K562 (cell line): Measurements from ENCODE around the gene MAGI2. TPM values are rescaled to one million over a fixed set of nuclear protein-coding genes. Genes with fewer than 3 reads are reported as not detected.

Source experiments
- ATAC-seq: fragments of 200-7000 bp; cut with Tn5 transposase; 3 replicates; pipeline ENCODE4 v1.9.1; 2020; ENCODE audit warnings: moderate library complexity
- BruUV-seq: library from RNA; stranded (reverse); fragments of 400-500 nt; replicated peaks from 2 replicates; lab custom pipeline; 2021; lab: Mats Ljungman, UMichigan
- CTCF ChIA-PET: fragments of 300-600 bp; formaldehyde crosslinking; extraction: SDS; loops from one replicate; lab custom pipeline; 2021; ENCODE audit warnings: low intra/inter-chr PET ratio; lab: Yijun Ruan, JAX
- POLR2A ChIA-PET: fragments of 300-600, 350-650 bp; sonication (Branson Sonifier 250); formaldehyde crosslinking; extraction: SDS; loops from one replicate; lab custom pipeline; 2021; ENCODE audit warnings: antibody characterized with exemption, inconsistent platforms; lab: Yijun Ruan, JAX
- DNase-seq, 4 experiments: peaks; one replicate each; pipeline versions ENCODE4 v3.0.0 to v3.0.0-alpha.2; 2011 to 2018; ENCODE audit warnings: low spot score in 3 of 4, mixed read lengths in 3 of 4; ENCODE audit errors: extremely low read depth in 1 of 4
- FAIRE-seq: peaks from 2 replicates; lab custom pipeline; 2011; peaks lifted over from hg19 to GRCh38; lab: Jason Lieb, UNC
- H2AFZ ChIP-seq: 2 replicates; pipeline ENCODE4 v1.6.0; 2011; ENCODE audit warnings: low read depth, low read length, control low read depth, inconsistent platforms
- H3K27ac ChIP-seq: fragments of 200-600 bp; 3 replicates; pipeline ENCODE4 v1.8.0; 2011; ENCODE audit warnings: low read depth, mild to moderate bottlenecking, control low read depth, inconsistent platforms, low read length, moderate library complexity, mixed read lengths; ENCODE audit errors: extremely low read depth
- H3K27me3 ChIP-seq, 2 experiments: fragments of 300-600 bp in 1 of 2; 2 replicates in 1 of 2; 3 replicates in 1 of 2; pipeline versions ENCODE4 v1.6.0 to v1.8.0; 2011; ENCODE audit warnings: inconsistent platforms in 2 of 2, low read length in 2 of 2, mild to moderate bottlenecking in 1 of 2, mixed read lengths in 1 of 2, moderate library complexity in 1 of 2; ENCODE audit not compliant: control insufficient read depth in 2 of 2, insufficient read depth in 2 of 2
- H3K36me3 ChIP-seq: fragments of 300-600 bp; 3 replicates; pipeline ENCODE4 v1.8.0; 2011; ENCODE audit warnings: mild to moderate bottlenecking, low read length, inconsistent platforms; ENCODE audit not compliant: control insufficient read depth, insufficient read depth
- H3K4me1 ChIP-seq, 2 experiments: fragments of 200-600 bp in 1 of 2; replicated peaks in 1 of 2; 2 replicates in 1 of 2; 3 replicates in 1 of 2; pipeline versions ENCODE4 v1.5.1 to v1.8.0; 2011; ENCODE audit warnings: inconsistent platforms in 2 of 2, low read length in 2 of 2, mild to moderate bottlenecking in 1 of 2, mixed read lengths in 1 of 2, moderate library complexity in 1 of 2; ENCODE audit not compliant: control insufficient read depth in 2 of 2, insufficient read depth in 2 of 2
- H3K4me2 ChIP-seq: 2 replicates; pipeline ENCODE4 v1.6.1; 2011; ENCODE audit warnings: low read length, control low read depth, inconsistent platforms, mixed read lengths; ENCODE audit not compliant: insufficient read depth
- H3K4me3 ChIP-seq: fragments of 200-600 bp; sonication (generic), shearing (Covaris generic); 2 replicates; pipeline ENCODE4 v1.5.1; 2016; ENCODE audit warnings: control low read depth, inconsistent platforms
- H3K79me2 ChIP-seq: fragments of 200-600 bp; 3 replicates; pipeline ENCODE4 v1.8.0; 2011; ENCODE audit warnings: low read length, inconsistent platforms; ENCODE audit not compliant: control insufficient read depth, insufficient read depth
- H3K9ac ChIP-seq, 2 experiments: 2 replicates each; pipeline versions ENCODE4 v1.6.0 to v1.6.1; 2011; ENCODE audit warnings: low read depth in 2 of 2, low read length in 2 of 2, control low read depth in 1 of 2, inconsistent platforms in 1 of 2, mild to moderate bottlenecking in 1 of 2, mixed read lengths in 1 of 2; ENCODE audit not compliant: insufficient read depth in 1 of 2
- H3K9me1 ChIP-seq: one replicate; pipeline ENCODE4 v1.6.0; 2011; ENCODE audit warnings: inconsistent platforms, mild to moderate bottlenecking, low read length, moderate library complexity; ENCODE audit not compliant: control insufficient read depth, insufficient read depth
- H3K9me3 ChIP-seq: replicated peaks from 2 replicates; pipeline ENCODE4 v1.5.1; 2011; ENCODE audit warnings: low read depth, low read length, inconsistent platforms; ENCODE audit not compliant: control insufficient read depth, insufficient read depth
- H4K20me1 ChIP-seq: replicated peaks from 2 replicates; pipeline ENCODE4 v1.6.1; 2011; ENCODE audit warnings: low read length, inconsistent platforms, mixed read lengths; ENCODE audit not compliant: control insufficient read depth, insufficient read depth
- CHD1 ChIP-seq: fragments of 200-600 bp; sonication (generic); IDR thresholded peaks from one replicate; pipeline ENCODE4 v1.6.1; 2012; ENCODE audit warnings: mild to moderate bottlenecking, moderate library complexity, low read length, inconsistent platforms
- E2F3 ChIP-seq: fragments of 250-450 bp; sonication (Bioruptor Pico); IDR thresholded peaks from 2 replicates; pipeline ENCODE4 v1.4.0; 2020; ENCODE audit warnings: mild to moderate bottlenecking
- JUND ChIP-seq, 2 experiments: IDR thresholded peaks; 2 replicates in 1 of 2; 3 replicates in 1 of 2; pipeline ENCODE4 v1.6.1; 2011; ENCODE audit warnings: borderline replicate concordance in 2 of 2, low read depth in 2 of 2, low read length in 2 of 2, improper control_type of control experiment in 1 of 2, missing biosample characterization in 1 of 2, missing genetic modification characterization in 1 of 2, missing genetic modification reagents in 1 of 2
- KHSRP ChIP-seq: fragments of 450-650 bp; IDR thresholded peaks from 2 replicates; pipeline ENCODE4 v1.6.1; 2017
- MYNN ChIP-seq, 2 experiments: sonication (generic); formaldehyde crosslinking in 1 of 2; IDR thresholded peaks; 2 replicates each; pipeline versions ENCODE4 v1.5.0 to v1.6.1; 2016 to 2020; ENCODE audit warnings: antibody characterized with exemption in 1 of 2, missing genetic modification reagents in 1 of 2
- PHTF2 ChIP-seq: fragments of 250-450 bp; sonication (Bioruptor Pico); IDR thresholded peaks from 2 replicates; pipeline ENCODE4 v1.5.0; 2021; ENCODE audit warnings: mild to moderate bottlenecking
- POLR2A ChIP-seq: fragments of 450-650 bp; conservative IDR thresholded peaks from 2 replicates; pipeline ENCODE4 v1.6.1; 2016
- SRSF9 ChIP-seq: fragments of 200-400 bp; formaldehyde crosslinking; IDR thresholded peaks from 2 replicates; pipeline ENCODE4 v1.6.1; 2017; ENCODE audit warnings: low read depth, low read length, borderline replicate concordance
- ZNF316 ChIP-seq: fragments of 450-650 bp; IDR thresholded peaks from 2 replicates; pipeline ENCODE4 v1.6.1; 2016
- ZNF507 ChIP-seq: conservative IDR thresholded peaks from 2 replicates; pipeline ENCODE4 v1.6.1; 2017; ENCODE audit warnings: missing genetic modification characterization, missing compliant biosample characterization
- ZSCAN29 ChIP-seq: fragments of 450-650 bp; IDR thresholded peaks from 2 replicates; pipeline ENCODE4 v1.6.1; 2017
- WGBS: fragments of 100-300 bp; shearing (Covaris generic); methylation state at CpG from one replicate; pipeline ENCODE4 v1.1.6; 2016; ENCODE audit warnings: low coverage, mixed read lengths; ENCODE audit not compliant: insufficient coverage; ENCODE audit errors: missing lambda C conversion rate; 5-methylcytosine and 5-hydroxymethylcytosine counted together
- in situ Hi-C: fragments of 300-500 bp; cut with MboI; formaldehyde crosslinking; loops from 4 replicates; pipeline ENCODE4 v1.15.0; 2018; ENCODE audit warnings: inconsistent platforms, mixed read lengths
- intact Hi-C: fragments of 100-400 bp; cut with micrococcal nuclease; formaldehyde crosslinking; loops from 2 replicates; pipeline ENCODE4 v1.14.2; 2022
- polyA plus RNA-seq, 8 experiments: library from polyadenylated mRNA; depleted of rRNA in 4 of 8; stranded (reverse) in 5 of 8; unstranded in 3 of 8; fragments of >200 nt; fragmentation: Nextera tagmentation in 2 of 8; fragmentation: Illumina TruSeq in 1 of 8; extraction: Ambion mirVana in 2 of 8; extraction: Trizol in 1 of 8; gene quantifications; 2 replicates each; pipeline versions ENCODE4 v1.2.1 to v1.2.3, GENCODE V29; 2011 to 2014; ENCODE audit warnings: inconsistent platforms in 1 of 8, missing spikeins in 1 of 8
- total RNA-seq, 7 experiments: library from RNA; depleted of rRNA in 6 of 7; stranded (reverse); fragments of >200 nt in 6 of 7; fragmentation: Illumina TruSeq in 2 of 7; extraction: Trizol in 2 of 7; gene quantifications; 2 replicates each; pipeline versions ENCODE4 v1.2.1 to v1.2.3, GENCODE V29; 2011 to 2021; ENCODE audit warnings: low replicate concordance in 1 of 7
- TF ChIP-seq, protein P1 (sequence below): fragments of 250-450 bp; sonication (Bioruptor Pico); IDR thresholded peaks from 2 replicates; pipeline ENCODE4 v1.5.0; 2021; ENCODE audit warnings: mild to moderate bottlenecking, borderline replicate concordance

Gene MAGI2
- total and polyA plus RNA-seq, 9 of the 15 experiments (the other 6 are each of a cell fraction or from before 2014, with no cell fraction given): 0.27 to 1.4 (median 0.70) TPM

DNA sequence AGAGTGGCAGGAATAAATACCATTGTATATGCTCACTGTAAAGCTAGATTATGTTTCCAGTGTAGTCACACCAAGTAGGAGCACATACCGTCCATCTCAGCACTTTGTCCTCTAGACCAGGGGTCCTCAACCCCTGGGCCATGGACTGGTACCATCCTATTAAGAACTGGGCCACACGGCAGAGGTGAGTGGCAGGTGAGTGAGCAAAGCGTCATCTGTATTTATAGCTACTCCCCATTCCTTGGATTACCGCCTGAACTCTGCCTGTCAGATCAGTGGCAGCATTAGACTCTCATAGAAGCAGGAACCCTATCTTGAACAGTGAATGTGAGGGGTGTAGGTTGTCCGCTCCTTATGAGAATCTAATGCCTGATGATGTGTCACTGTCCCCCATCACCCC is 735.3 kb downstream of the MAGI2 start:
- Histone ChIP-seq H3K9me1 (no peaks in the 10 kb centered on the region), H3K27ac (no peak overlapping the region), H3K27me3 (no peaks in the 10 kb centered on the region), H4K20me1 (no peaks in the 10 kb centered on the region), H3K4me2 (no peak overlapping the region), H2AFZ (no peak overlapping the region), H3K9ac (no peak overlapping the region), H3K4me3 (no peak overlapping the region), H3K36me3 (no peaks in the 10 kb centered on the region), H3K4me1 (no peaks in the 10 kb centered on the region), H3K79me2 (no peaks in the 10 kb centered on the region), H3K9me3 (no peaks in the 10 kb centered on the region; the same call in 1 of the 2 replicates)
- ATAC-seq (no peak), DNase-seq (no peak), FAIRE-seq (no peak)
- no TSS peak for BruUV-seq
- intact Hi-C loops: no loop called here
- CTCF ChIA-PET: no interaction called here
- WGBS: under 1% methylated on average over 5 of the region's 5 CpGs
- in situ Hi-C loops: no loop called here
- POLR2A ChIA-PET: no interaction called here
- TF ChIP-seq CHD1 (no peak), JUND (IDR thresholded peaks at IDR 0.05; ENCODE audit: borderline replicate concordance, low read depth, low read length) (no peak), JUND (tag; IDR thresholded peaks at IDR 0.05; ENCODE audit: borderline replicate concordance, low read depth, low read length) (no peak), ZSCAN29 (no peak), E2F3 (CRISPR knock-in tag) (no peak), ZNF507 (tag) (no peak), SRSF9 (no peak), PHTF2 (no peak), MYNN (IDR thresholded peaks at IDR 0.05) (no peak), MYNN (CRISPR knock-in tag; IDR thresholded peaks at IDR 0.05) (no peak), KHSRP (no peak), POLR2A (no peak), ZNF316 (no peak)
- TF ChIP-seq, protein P1, sequence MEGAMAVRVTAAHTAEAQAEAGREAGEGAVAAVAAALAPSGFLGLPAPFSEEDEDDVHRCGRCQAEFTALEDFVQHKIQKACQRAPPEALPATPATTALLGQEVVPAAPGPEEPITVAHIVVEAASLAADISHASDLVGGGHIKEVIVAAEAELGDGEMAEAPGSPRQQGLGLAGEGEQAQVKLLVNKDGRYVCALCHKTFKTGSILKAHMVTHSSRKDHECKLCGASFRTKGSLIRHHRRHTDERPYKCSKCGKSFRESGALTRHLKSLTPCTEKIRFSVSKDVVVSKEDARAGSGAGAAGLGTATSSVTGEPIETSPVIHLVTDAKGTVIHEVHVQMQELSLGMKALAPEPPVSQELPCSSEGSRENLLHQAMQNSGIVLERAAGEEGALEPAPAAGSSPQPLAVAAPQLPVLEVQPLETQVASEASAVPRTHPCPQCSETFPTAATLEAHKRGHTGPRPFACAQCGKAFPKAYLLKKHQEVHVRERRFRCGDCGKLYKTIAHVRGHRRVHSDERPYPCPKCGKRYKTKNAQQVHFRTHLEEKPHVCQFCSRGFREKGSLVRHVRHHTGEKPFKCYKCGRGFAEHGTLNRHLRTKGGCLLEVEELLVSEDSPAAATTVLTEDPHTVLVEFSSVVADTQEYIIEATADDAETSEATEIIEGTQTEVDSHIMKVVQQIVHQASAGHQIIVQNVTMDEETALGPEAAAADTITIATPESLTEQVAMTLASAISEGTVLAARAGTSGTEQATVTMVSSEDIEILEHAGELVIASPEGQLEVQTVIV: no peak
- TF ChIP-seq, all 486 proteins: peak for 0
